ENCODE results near the gene SPACA9.

The SPACA9 gene

DNA sequence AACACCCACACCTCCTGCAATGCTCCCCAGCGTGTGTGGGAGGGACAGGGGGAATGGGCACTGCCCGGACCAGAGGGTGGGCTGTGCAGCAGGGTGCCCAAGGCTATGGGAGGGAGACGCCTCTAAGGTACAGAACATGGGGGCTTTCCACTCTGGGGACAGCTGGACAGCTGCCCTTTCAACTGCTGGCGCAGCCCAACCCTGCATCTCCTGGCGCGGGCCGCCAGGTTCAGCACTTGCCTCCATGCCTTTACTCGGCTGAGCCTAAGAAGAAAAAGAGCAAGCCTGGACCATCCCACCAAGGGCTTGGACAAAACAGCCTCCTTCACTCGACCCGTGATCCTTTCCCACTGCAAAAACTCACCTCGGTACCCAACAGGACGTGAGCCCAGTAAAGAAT lies 15.6 kb upstream of the SPACA9 start:
- TF ChIP-seq, protein P1, sequence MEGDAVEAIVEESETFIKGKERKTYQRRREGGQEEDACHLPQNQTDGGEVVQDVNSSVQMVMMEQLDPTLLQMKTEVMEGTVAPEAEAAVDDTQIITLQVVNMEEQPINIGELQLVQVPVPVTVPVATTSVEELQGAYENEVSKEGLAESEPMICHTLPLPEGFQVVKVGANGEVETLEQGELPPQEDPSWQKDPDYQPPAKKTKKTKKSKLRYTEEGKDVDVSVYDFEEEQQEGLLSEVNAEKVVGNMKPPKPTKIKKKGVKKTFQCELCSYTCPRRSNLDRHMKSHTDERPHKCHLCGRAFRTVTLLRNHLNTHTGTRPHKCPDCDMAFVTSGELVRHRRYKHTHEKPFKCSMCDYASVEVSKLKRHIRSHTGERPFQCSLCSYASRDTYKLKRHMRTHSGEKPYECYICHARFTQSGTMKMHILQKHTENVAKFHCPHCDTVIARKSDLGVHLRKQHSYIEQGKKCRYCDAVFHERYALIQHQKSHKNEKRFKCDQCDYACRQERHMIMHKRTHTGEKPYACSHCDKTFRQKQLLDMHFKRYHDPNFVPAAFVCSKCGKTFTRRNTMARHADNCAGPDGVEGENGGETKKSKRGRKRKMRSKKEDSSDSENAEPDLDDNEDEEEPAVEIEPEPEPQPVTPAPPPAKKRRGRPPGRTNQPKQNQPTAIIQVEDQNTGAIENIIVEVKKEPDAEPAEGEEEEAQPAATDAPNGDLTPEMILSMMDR (IDR thresholded peaks at IDR 0.05; ENCODE audit: low read length, missing control alignments): no peak
- no peak for DNase-seq (ENCODE audit: low read depth)
- no peak overlapping the region for H3K4me3 ChIP-seq (replicated peaks; ENCODE audit: low read depth, low read length)

DNA sequence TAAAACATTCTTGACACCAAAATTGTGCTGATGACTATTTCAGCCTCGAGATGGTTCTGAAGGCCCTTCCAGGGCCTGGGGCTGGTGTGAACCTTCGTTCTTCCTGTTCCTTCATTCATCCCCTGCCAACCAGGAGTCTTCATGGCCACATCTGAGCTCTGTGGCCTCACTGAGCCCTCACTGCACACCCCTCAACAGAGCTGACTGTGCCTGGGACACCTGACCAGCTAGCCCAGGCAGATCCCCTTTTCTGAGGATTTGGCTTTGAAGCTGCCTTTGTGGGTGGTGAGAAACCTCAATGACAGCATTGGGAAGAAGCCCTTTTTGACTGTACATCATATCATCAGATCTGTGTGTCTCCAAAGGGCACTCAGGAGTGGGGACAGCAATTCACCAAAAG lies 14.4 kb upstream of the SPACA9 start:
- no peak overlapping the region for H3K4me3 ChIP-seq (replicated peaks; ENCODE audit: low read depth, low read length)
- TF ChIP-seq, protein P1 (IDR thresholded peaks at IDR 0.05; ENCODE audit: low read length, missing control alignments): no peak
- DNase-seq (ENCODE audit: low read depth): no peak

DNA sequence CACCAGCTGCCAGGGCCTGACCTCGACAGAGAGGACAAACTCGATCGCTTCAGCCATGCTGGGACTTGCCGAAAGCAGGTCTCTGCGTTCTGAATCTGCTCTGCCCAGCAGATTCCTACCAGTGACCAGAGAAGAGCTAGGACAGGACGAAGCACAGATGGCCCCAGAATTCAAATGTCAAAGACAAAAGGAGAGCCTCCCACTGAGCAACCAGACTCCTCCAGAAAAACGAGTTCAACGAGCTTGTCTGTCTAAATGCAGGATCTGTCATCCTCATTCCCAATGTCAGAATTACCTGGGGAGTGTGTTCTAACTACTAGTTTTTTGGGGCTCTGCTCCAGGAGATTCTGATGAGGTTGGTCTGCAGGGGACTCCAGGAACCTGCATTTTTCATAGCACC lies 14.0 kb upstream of the SPACA9 start:
- DNase-seq (ENCODE audit: low read depth): no peak
- H3K4me3 ChIP-seq (replicated peaks; ENCODE audit: low read depth, low read length): no peak overlapping the region
- TF ChIP-seq, protein P1 (IDR thresholded peaks at IDR 0.05; ENCODE audit: low read length, missing control alignments): no peak

DNA sequence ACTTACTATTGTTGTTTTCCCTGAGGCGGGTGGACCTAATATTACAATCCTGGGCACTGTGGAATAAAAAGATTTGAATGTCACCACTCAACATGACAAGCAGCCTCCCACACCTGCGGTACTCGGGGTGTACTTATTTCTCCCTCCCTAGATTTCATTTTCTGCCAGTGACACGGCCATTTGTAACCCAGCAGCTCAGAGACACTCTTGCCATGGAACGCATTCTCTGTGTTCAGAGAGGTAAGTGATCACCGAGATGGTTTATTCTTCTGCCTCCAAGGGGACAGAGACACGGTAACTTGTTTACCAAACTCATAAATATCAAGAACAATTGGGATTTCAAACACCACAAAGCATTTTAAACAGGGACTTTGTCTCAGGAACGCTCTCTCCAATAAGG lies 11.8 kb upstream of the SPACA9 start:
- no peak for DNase-seq (ENCODE audit: low read depth)
- TF ChIP-seq, protein P1 (IDR thresholded peaks at IDR 0.05; ENCODE audit: low read length, missing control alignments): no peak
- no peak overlapping the region for H3K4me3 ChIP-seq (replicated peaks; ENCODE audit: low read depth, low read length)

DNA sequence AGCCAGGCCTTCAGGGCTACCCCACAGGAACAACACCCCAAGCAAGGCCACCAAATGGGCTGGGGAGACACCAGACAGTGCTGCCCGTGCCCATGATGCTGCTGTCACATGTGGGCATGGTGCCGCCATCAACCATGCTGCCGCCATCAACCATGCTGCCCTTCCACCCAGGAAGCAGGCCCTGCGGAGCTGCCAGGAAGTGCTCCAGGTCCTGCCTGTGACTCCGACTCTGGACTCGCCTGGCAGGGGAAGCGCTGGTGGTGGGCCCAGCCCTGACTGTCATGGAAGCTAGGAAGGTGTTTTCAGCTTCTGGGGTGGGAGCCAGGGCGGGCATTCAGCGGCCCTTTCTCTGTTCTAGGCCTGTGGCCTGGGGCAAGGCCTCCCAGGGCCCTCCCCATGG lies 9.4 kb upstream of the SPACA9 start:
- TF ChIP-seq, protein P1 (IDR thresholded peaks at IDR 0.05; ENCODE audit: low read length, missing control alignments): no peak
- no peak overlapping the region for H3K4me3 ChIP-seq (replicated peaks; ENCODE audit: low read depth, low read length)
- no peak for DNase-seq (ENCODE audit: low read depth)

DNA sequence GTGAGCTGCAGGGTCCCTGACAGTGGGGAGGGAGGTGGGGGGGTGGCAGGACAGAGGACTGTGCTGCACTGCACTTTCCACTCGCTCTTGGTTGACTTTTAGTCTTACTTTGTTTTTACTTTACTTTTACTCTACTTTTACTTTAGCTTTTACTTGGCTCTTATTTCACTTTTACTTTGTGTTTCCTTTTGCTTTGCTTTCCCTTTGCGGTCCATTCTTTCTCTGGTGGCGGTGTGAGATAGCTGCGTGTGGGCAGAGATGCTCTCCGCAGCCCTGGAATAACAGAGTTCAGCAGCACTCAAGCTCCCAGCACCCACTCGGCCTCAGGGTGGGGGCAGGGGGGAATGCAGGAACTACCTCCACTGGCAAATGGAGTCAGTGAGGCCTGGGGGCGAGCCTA lies 5.3 kb upstream of the SPACA9 start:
- H3K4me3 ChIP-seq (replicated peaks; ENCODE audit: low read depth, low read length): no peak overlapping the region
- TF ChIP-seq, protein P1 (IDR thresholded peaks at IDR 0.05; ENCODE audit: low read length, missing control alignments): no peak
- DNase-seq (ENCODE audit: low read depth): no peak

DNA sequence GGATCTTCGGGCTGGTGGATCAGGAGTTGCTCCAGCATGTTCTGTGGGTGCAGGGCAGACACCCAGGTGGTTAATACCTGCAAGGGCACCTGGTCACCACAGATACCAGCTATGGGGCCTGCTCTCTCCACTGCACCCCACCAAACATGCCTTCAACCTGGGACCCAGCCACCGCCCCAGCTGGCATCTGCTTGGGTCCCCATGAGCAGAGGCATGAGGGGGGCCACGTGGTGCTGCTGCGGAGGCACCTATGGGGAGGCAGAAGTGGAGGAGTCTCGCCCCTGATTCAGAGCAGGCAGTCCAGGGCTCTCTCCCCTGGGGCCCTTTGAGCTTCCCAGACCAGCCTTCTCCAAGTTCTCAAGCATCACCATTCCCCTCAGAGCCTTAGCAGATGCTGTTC lies 3.5 kb upstream of the SPACA9 start:
- TF ChIP-seq, protein P1 (IDR thresholded peaks at IDR 0.05; ENCODE audit: low read length, missing control alignments): no peak
- no peak overlapping the region for H3K4me3 ChIP-seq (replicated peaks; ENCODE audit: low read depth, low read length)
- no peak for DNase-seq (ENCODE audit: low read depth)
